ENCODE results near the gene CRYBA4.

Gene CRYBA4

DNA sequence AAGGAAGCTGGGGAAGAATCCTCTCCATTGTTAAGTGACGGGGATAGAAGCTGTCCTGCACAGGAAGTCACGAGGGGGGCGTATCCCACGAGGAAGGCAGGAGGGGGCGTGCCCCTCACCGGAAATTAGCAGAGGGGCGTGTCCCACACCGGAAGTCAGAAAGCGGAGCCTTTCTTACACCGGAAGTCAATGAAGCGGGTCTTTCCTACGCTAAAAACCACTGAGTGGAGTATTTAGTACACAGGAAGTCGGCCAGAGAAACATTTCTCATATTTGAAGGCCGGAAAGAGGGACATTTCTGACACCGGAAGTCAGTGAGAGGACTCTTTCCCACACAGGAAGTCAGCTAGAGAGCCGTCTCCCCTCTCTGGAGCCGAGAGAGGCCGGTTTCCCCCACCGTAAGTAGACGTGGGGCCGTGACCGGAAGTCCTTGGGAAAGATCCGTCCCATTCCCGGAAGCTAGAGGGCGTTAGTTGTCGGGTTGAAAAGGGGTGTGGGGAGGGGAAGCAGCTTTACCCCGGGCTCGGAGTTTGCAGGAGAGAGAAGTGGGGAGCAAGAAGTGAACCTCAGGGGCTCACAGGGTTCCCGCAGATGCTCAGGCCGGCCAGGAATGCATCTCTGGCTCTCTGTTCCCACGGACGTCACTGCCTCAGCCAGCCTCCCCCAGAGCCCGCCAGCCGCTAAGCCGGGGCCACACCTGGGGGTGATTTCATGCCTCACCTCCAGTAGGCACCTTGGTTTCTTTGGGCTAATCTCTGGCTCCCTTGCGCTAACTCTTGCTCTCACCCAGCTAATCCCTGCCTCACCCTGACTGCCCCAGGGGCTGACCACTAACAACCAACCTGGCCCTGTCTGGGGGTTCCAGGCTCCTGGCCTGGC is 51.1 kb downstream of the CRYBA4 start:
- TF ChIP-seq, protein P1, sequence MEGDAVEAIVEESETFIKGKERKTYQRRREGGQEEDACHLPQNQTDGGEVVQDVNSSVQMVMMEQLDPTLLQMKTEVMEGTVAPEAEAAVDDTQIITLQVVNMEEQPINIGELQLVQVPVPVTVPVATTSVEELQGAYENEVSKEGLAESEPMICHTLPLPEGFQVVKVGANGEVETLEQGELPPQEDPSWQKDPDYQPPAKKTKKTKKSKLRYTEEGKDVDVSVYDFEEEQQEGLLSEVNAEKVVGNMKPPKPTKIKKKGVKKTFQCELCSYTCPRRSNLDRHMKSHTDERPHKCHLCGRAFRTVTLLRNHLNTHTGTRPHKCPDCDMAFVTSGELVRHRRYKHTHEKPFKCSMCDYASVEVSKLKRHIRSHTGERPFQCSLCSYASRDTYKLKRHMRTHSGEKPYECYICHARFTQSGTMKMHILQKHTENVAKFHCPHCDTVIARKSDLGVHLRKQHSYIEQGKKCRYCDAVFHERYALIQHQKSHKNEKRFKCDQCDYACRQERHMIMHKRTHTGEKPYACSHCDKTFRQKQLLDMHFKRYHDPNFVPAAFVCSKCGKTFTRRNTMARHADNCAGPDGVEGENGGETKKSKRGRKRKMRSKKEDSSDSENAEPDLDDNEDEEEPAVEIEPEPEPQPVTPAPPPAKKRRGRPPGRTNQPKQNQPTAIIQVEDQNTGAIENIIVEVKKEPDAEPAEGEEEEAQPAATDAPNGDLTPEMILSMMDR (IDR thresholded peaks at IDR 0.05; ENCODE audit: control insufficient read depth, insufficient read depth, low read depth, low read length, missing control alignments), result peak; percentile 61
- peak overlapping the region; percentile 74 for H3K4me3 ChIP-seq (ENCODE audit: control insufficient read depth, low read depth, low read length)
- peak; percentile 83 for DNase-seq (ENCODE audit: low read depth)

DNA sequence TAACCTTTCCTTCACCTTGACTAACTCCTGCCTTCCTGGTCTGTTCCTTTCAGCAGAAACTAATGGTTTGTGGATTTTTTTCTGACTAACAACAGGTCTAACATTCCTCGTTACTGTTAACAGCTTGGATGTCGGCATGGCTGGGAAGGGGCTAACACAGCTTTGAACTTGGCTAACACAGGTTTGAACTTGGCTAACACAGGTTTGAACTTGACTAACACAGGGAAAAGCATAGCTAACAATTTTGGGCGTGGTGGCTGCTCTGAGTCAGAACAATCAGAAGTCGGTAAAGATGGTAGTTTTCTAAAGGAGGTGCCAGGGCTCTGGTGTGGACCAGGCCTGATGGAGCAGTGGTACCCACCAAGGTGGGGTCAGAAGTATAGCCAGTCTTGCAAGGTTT is 51.7 kb downstream of the CRYBA4 start:
- DNase-seq (ENCODE audit: low read depth), result no peak
- TF ChIP-seq, protein P1 (IDR thresholded peaks at IDR 0.05; ENCODE audit: control insufficient read depth, insufficient read depth, low read depth, low read length, missing control alignments), result no peak

DNA sequence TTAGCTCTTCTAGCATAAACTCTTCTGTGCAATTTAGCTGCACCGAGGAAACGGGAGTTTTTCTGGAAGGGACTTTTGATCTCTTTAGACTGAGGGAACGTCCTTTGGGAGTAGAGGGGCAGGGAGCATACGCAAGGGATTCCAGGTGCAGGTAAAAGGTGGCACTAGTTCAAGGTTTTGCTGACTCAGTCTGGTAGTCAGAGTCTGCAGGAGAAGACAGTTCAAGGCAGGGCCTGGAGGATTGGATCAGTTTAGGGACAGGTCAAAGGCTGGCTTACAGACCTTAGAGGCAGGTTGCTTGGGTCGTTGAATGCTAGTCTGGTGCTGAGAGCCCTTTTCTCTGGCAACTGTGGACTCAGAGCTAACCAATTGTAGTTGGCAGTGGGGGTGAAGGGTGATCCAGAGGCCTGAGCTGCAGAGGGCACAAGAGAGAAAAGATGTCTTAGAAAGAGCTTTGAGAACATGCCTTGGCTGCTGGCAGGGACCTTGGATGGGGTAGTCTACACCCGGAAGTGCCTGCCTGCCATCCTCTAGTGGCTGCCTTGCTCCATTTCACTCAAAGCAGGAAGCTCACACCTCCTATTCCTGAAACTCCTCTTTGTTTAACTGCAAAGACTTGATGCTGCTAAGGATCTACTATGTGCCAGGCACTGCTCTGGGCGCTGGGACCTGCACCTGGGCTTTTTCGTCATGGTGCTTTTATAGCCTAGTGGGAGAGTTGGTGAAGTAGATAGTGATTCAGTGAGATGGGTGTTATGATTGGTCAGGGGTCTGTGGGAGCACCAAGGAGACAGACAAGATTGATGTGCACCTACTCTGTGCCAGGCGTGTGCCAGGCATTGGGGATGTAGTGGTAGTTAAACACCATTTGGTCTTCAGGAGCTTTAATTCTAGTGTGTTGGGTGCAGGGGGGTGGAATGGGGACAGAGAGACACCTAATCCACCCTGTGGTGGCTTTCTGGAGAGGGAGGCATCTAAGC is 52.7 kb downstream of the CRYBA4 start:
- no peak overlapping the region for H3K4me3 ChIP-seq (ENCODE audit: control insufficient read depth, low read depth, low read length)
- DNase-seq (ENCODE audit: low read depth), result no peak
- TF ChIP-seq, protein P1 (IDR thresholded peaks at IDR 0.05; ENCODE audit: control insufficient read depth, insufficient read depth, low read depth, low read length, missing control alignments), result no peak

More for the DNA sequence above, 51.7 kb downstream of the CRYBA4 start:
- H3K4me3 ChIP-seq (ENCODE audit: control insufficient read depth, low read depth, low read length), result peak overlapping the region; percentile 74

DNA sequence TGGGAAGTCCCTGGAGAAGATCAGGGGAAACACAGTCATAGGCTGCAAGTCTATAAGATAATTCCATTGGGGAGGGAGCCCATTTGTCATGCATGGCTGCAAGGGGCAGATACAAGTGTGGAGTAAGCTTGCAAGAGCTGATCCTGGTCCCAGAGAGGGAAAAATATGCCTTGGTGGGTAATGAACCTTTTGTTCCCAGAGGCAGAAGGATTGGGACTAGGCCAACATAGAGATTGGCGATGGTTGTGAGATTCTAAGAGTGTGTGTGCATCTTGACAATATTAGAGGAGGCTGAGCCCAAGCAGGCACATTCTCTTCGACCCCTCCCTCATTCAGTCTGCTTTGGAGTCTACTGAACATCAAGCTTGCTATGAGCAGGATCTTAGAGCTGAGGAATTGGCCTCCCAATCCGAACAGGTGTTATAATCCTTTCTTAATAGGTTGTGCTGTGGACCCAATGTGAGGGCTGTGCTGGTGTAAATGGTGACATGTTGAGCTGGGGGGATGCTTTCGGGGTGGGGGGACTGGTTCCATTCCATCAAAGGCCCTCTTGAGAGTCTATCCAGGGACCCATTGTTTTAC is 54.0 kb downstream of the CRYBA4 start:
- TF ChIP-seq, protein P1 (IDR thresholded peaks at IDR 0.05; ENCODE audit: control insufficient read depth, insufficient read depth, low read depth, low read length, missing control alignments), result no peak
- no peak overlapping the region for H3K4me3 ChIP-seq (ENCODE audit: control insufficient read depth, low read depth, low read length)
- DNase-seq (ENCODE audit: low read depth), result no peak

DNA sequence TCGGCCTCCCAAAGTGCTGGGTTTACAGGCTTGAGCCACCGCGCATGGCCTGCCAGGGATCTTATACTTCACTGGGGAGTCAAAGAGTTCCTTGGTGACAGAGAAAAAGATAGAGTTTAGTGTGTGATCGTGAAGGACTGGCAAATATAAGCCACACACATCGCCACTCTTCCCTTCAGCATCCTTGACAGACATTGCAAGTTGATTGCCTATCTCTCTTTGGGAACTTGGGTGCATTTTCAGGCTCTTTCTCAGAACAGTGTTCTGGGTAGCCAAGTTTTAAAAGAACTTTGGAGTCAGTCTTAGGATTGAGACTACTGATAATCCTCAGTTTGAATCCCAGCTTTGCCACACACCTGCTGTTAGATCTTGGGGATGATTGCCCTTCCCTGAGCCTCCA is 55.5 kb downstream of the CRYBA4 start:
- no peak overlapping the region for H3K4me3 ChIP-seq (ENCODE audit: control insufficient read depth, low read depth, low read length)
- TF ChIP-seq, protein P1 (IDR thresholded peaks at IDR 0.05; ENCODE audit: control insufficient read depth, insufficient read depth, low read depth, low read length, missing control alignments), result no peak
- DNase-seq (ENCODE audit: low read depth), result no peak

DNA sequence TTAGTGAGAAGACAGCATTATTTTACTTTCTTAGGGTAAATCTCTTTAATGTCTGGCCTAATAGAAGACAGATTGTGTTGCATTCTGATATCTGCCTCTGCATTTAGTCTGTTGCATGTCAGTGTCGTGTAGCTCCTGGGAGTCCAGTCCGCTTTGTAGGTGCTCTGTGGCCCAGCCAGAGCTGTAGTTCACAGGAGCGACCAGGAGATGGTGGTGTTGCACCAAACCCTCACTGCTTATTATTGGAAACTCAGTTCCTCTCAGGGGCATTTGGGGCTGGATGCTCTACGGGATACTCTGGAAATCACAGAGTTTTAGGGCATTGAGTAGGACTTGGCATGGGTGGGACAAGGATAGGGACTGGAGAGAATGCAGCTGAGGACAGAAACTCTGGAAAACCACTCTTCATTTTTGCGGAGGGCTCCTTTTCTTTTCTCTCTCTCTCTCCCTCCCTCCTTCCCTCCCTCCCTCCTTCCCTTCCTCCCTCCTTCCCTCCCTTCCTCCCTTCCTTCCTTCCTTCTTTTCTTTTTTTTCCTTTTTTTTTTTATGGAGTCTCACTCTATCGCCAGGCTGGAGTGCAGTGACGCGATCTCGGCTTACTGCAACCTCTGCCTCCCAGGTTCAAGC is 57.4 kb downstream of the CRYBA4 start:
- no peak for DNase-seq (ENCODE audit: low read depth)
- TF ChIP-seq, protein P1 (IDR thresholded peaks at IDR 0.05; ENCODE audit: control insufficient read depth, insufficient read depth, low read depth, low read length, missing control alignments), result peak; percentile 95

More for the DNA sequence above, 57.4 kb downstream of the CRYBA4 start:
- no peak overlapping the region for H3K4me3 ChIP-seq (ENCODE audit: control insufficient read depth, low read depth, low read length)
